HCT116 (cell line): ENCODE measurements around the gene GPR39. TPM values are rescaled to one million over a fixed set of nuclear protein-coding genes. Genes with fewer than 3 reads are reported as not detected.

Source experiments
- ATAC-seq: fragments of 200-7000 bp; cut with Tn5 transposase; 2 replicates; pipeline ENCODE4 v1.9.1; 2020; ENCODE audit warnings: mild to moderate bottlenecking, moderate library complexity
- BruUV-seq: library from RNA; stranded (reverse); fragments of 400-500 nt; replicated peaks from 2 replicates; lab custom pipeline; 2021; lab: Mats Ljungman, UMichigan
- CTCF ChIA-PET: fragments of 300-600 bp; sonication (Branson Sonifier 250); formaldehyde crosslinking; loops from one replicate; lab custom pipeline; 2021; ENCODE audit warnings: antibody characterized with exemption; lab: Charles Lee
- POLR2A ChIA-PET: fragments of 300-600, 350-600 bp; sonication (Branson Sonifier 250); formaldehyde crosslinking; loops from one replicate; lab custom pipeline; 2021; ENCODE audit warnings: antibody characterized with exemption; lab: Charles Lee
- RAD21 ChIA-PET, 2 experiments: fragments of 300-600 bp; sonication (Branson Sonifier 250); formaldehyde crosslinking; loops; one replicate each; lab custom pipeline; 2023; ENCODE audit warnings: low total read pairs in 2 of 2; ENCODE audit not compliant: uncharacterized antibody in 2 of 2, unreplicated experiment in 2 of 2, low non-redundant PET in 1 of 2; lab: Charles Lee
- DNase-seq: peaks from one replicate; pipeline ENCODE4 v3.0.0-alpha.2; 2010; ENCODE audit warnings: low read depth, low spot score
- H2AFZ ChIP-seq: fragments of 200-600 bp; shearing (Covaris generic), sonication (generic); 2 replicates; pipeline ENCODE4 v1.6.1; 2017; ENCODE audit warnings: low read depth, mixed run types, mixed read lengths, antibody characterized with exemption, low read length; ENCODE audit not compliant: poor library complexity, severe bottlenecking
- H3K27ac ChIP-seq: 2 replicates; pipeline ENCODE4 v1.5.1; 2012; ENCODE audit warnings: low read depth, low read length
- H3K27me3 ChIP-seq: fragments of 200-600 bp; sonication (generic); 2 replicates; pipeline ENCODE4 v1.6.1; 2016; ENCODE audit warnings: mixed run types, low read length, mixed read lengths; ENCODE audit not compliant: insufficient read depth
- H3K36me3 ChIP-seq, 2 experiments: fragments of 200-500 bp in 1 of 2; fragments of 200-600 bp in 1 of 2; sonication (Bioruptor generic) in 1 of 2; sonication (generic) in 1 of 2; 2 replicates each; pipeline versions ENCODE4 v1.5.1 to v1.6.1; 2014 to 2016; ENCODE audit warnings: low read length in 2 of 2, inconsistent platforms in 1 of 2, mixed read lengths in 1 of 2, mixed run types in 1 of 2; ENCODE audit not compliant: insufficient read depth in 2 of 2, control insufficient read depth in 1 of 2
- H3K4me1 ChIP-seq, 2 experiments: fragments of 200-600 bp in 1 of 2; sonication (generic) in 1 of 2; 2 replicates each; pipeline versions ENCODE4 v1.5.1 to v1.6.1; 2012 to 2017; ENCODE audit warnings: low read length in 2 of 2, inconsistent platforms in 1 of 2, mild to moderate bottlenecking in 1 of 2, mixed read lengths in 1 of 2, mixed run types in 1 of 2, moderate library complexity in 1 of 2; ENCODE audit not compliant: insufficient read depth in 2 of 2, control insufficient read depth in 1 of 2
- H3K4me2 ChIP-seq: fragments of 200-600 bp; sonication (generic); 2 replicates; pipeline ENCODE4 v1.6.1; 2017; ENCODE audit warnings: mixed run types, low read length, mixed read lengths
- H3K4me3 ChIP-seq, 2 experiments: fragments of 200-600 bp in 1 of 2; sonication (generic) in 1 of 2; replicated peaks in 1 of 2; 2 replicates each; pipeline ENCODE4 v1.5.1; 2011 to 2016; ENCODE audit warnings: low read length in 2 of 2, control low read depth in 1 of 2, low read depth in 1 of 2, mild to moderate bottlenecking in 1 of 2, mixed read lengths in 1 of 2, mixed run types in 1 of 2
- H3K79me2 ChIP-seq: fragments of 200-600 bp; sonication (generic); 2 replicates; pipeline ENCODE4 v1.6.1; 2017; ENCODE audit warnings: mild to moderate bottlenecking, mixed run types, low read length, moderate library complexity, mixed read lengths; ENCODE audit not compliant: insufficient read depth
- H3K9ac ChIP-seq: fragments of 200-600 bp; sonication (generic); 2 replicates; pipeline ENCODE4 v1.6.1; 2016; ENCODE audit warnings: low read length, mixed read lengths
- H3K9me2 ChIP-seq: fragments of 200-600 bp; sonication (generic), shearing (Covaris generic); 2 replicates; pipeline ENCODE4 v1.6.1; 2017; ENCODE audit warnings: mixed run types, mild to moderate bottlenecking, moderate library complexity; ENCODE audit not compliant: insufficient read depth
- H3K9me3 ChIP-seq, 2 experiments: fragments of 200-500 bp in 1 of 2; fragments of 200-600 bp in 1 of 2; sonication (Bioruptor generic) in 1 of 2; sonication (generic) in 1 of 2; 2 replicates each; pipeline ENCODE4 v1.6.1; 2014 to 2017; ENCODE audit warnings: low read length in 2 of 2, mixed read lengths in 2 of 2, inconsistent platforms in 1 of 2, low read depth in 1 of 2, mild to moderate bottlenecking in 1 of 2, mixed run types in 1 of 2, moderate library complexity in 1 of 2; ENCODE audit not compliant: control insufficient read depth in 1 of 2, insufficient read depth in 1 of 2
- H4K20me1 ChIP-seq: fragments of 200-600 bp; sonication (generic), shearing (Covaris generic); 2 replicates; pipeline ENCODE4 v1.6.1; 2017; ENCODE audit warnings: mixed run types, mild to moderate bottlenecking, moderate library complexity; ENCODE audit not compliant: insufficient read depth
- EGR1 ChIP-seq: IDR thresholded peaks from 2 replicates; pipeline ENCODE4 v1.6.1; 2012; ENCODE audit warnings: low read depth
- EZH2 ChIP-seq: fragments of 200-600 bp; sonication (generic); IDR thresholded peaks from 2 replicates; pipeline ENCODE4 v1.6.1; 2017; ENCODE audit warnings: antibody characterized with exemption, mixed run types
- EZH2phosphoT487 ChIP-seq: fragments of 200-600 bp; IDR thresholded peaks from 2 replicates; pipeline ENCODE4 v1.6.1; 2018; ENCODE audit warnings: antibody characterized with exemption, borderline replicate concordance
- FOSL1 ChIP-seq: IDR thresholded peaks from 2 replicates; pipeline ENCODE4 v1.6.1; 2012; ENCODE audit warnings: low read depth
- RAD21 ChIP-seq: IDR thresholded peaks from 2 replicates; pipeline ENCODE4 v1.6.1; 2012; ENCODE audit warnings: low read depth, mild to moderate bottlenecking
- REST ChIP-seq: IDR thresholded peaks from 2 replicates; pipeline ENCODE4 v1.6.1; 2012; ENCODE audit warnings: low read depth
- TCF7L2 ChIP-seq: IDR thresholded peaks from 2 replicates; pipeline ENCODE4 v1.7.0; 2011; ENCODE audit warnings: borderline replicate concordance, inconsistent platforms; ENCODE audit not compliant: insufficient read depth, insufficient read length; ENCODE audit errors: extremely low read depth
- ZNF274 ChIP-seq: fragments of 200-500 bp; sonication (Bioruptor generic); IDR thresholded peaks from 2 replicates; pipeline ENCODE4 v1.6.1; 2014; ENCODE audit warnings: mild to moderate bottlenecking, low read depth, low read length, inconsistent platforms
- intact Hi-C: fragments of 100-400 bp; cut with micrococcal nuclease; formaldehyde crosslinking; loops from 2 replicates; pipeline ENCODE4 v1.10.0; 2022
- total RNA-seq: library from RNA; stranded (reverse); gene quantifications from one replicate; pipeline ENCODE4 v1.2.1, GENCODE V29; 2021; ENCODE audit not compliant: unreplicated experiment
- TF ChIP-seq, protein P1 (sequence below): IDR thresholded peaks from 2 replicates; pipeline ENCODE4 v1.6.1; 2011; ENCODE audit warnings: mild to moderate bottlenecking, low read length, moderate library complexity; ENCODE audit not compliant: insufficient replicate concordance; ENCODE audit errors: extremely low read depth

The GPR39 gene
- total RNA-seq, 1 experiment from 2014 or later: 5.1 TPM

DNA sequence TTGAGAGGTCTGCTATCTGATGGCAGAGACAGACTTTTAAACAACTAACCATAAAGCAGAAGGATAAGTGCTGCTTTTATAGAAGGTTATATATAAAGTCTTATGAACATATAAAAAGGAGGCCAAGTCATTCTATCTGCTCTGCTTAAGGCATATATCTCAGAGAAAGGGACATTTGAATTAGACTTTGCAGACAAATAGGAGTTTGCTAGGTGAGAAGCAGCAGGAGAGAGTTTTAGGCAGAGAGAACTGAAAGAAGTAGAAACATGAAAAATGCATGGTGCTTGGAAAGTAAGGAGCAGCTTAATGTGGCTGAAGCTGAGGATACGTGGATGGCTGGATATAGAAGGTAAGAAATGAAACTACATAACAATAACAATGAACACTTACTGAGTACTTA lies 188.0 kb downstream of the GPR39 start:
- no peak overlapping the region for H3K27ac ChIP-seq
- no peaks in the 10 kb centered on the region for H4K20me1 ChIP-seq
- H3K9me3 ChIP-seq: no peaks in the 10 kb centered on the region
- H3K4me2 ChIP-seq: no peak overlapping the region
- no peaks in the 10 kb centered on the region for H3K79me2 ChIP-seq
- no peak overlapping the region for H3K4me3 ChIP-seq
- H3K9ac ChIP-seq: no peak overlapping the region
- intact Hi-C loops: no loop called here
- no peaks in the 10 kb centered on the region for H3K4me1 ChIP-seq
- ChIA-PET RAD21 (no interaction called here), CTCF (no interaction called here), POLR2A (no interaction called here)
- H3K9me2 ChIP-seq: no peaks in the 10 kb centered on the region
- ATAC-seq: no peak
- H2AFZ ChIP-seq: no peak overlapping the region
- no peak for DNase-seq
- H3K36me3 ChIP-seq: no peaks in the 10 kb centered on the region
- BruUV-seq: no TSS peak
- H3K27me3 ChIP-seq: no peaks in the 10 kb centered on the region
- TF ChIP-seq EGR1 (no peak), REST (no peak), RAD21 (no peak), ZNF274 (no peak), FOSL1 (no peak), EZH2 (no peak), EZH2phosphoT487 (no peak), TCF7L2 (no peak)
- TF ChIP-seq, protein P1, sequence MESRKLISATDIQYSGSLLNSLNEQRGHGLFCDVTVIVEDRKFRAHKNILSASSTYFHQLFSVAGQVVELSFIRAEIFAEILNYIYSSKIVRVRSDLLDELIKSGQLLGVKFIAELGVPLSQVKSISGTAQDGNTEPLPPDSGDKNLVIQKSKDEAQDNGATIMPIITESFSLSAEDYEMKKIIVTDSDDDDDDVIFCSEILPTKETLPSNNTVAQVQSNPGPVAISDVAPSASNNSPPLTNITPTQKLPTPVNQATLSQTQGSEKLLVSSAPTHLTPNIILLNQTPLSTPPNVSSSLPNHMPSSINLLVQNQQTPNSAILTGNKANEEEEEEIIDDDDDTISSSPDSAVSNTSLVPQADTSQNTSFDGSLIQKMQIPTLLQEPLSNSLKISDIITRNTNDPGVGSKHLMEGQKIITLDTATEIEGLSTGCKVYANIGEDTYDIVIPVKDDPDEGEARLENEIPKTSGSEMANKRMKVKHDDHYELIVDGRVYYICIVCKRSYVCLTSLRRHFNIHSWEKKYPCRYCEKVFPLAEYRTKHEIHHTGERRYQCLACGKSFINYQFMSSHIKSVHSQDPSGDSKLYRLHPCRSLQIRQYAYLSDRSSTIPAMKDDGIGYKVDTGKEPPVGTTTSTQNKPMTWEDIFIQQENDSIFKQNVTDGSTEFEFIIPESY: no peak
